GM21786 (cell line): Measurements from ENCODE around the gene RTEL1.

Experiments used
- ATAC-seq: cut with Tn5 transposase; IDR thresholded peaks from one replicate; pipeline ENCODE4 v1.9.1; 2021; ENCODE audit not compliant: unreplicated experiment

RTEL1 gene

DNA sequence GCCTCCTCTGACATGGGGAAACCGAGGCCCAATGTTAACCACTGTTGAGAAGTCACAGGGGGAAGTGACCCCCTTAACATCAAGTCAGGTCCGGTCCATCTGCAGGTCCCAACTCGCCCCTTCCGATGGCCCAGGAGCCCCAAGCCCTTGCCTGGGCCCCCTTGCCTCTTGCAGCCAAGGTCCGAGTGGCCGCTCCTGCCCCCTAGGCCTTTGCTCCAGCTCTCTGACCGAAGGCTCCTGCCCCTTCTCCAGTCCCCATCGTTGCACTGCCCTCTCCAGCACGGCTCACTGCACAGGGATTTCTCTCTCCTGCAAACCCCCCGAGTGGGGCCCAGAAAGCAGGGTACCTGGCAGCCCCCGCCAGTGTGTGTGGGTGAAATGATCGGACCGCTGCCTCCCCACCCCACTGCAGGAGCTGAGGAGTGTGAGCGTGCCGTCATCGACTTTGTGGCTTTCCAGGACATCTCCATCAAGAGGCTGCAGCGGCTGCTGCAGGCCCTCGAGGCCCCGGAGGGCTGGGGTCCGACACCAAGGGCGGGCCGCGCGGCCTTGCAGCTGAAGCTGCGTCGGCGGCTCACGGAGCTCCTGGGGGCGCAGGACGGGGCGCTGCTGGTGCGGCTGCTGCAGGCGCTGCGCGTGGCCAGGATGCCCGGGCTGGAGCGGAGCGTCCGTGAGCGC lies 39.9 kb downstream of the RTEL1 start:
- ATAC-seq, result no peak

- no peak for ATAC-seq
These were observed 40.8 kb downstream of the RTEL1 start for GRCh38 chr20:63698739-63699465.

- ATAC-seq, result no peak
These were observed 41.5 kb downstream of the RTEL1 start for GRCh38 chr20:63699466-63700198.

- no peak for ATAC-seq
These were observed 42.3 kb downstream of the RTEL1 start for GRCh38 chr20:63700199-63701050.

- ATAC-seq, result no peak
These were observed 42.9 kb downstream of the RTEL1 start for GRCh38 chr20:63701051-63701328.

GRCh38 chr20:63701329-63702035 lies 43.4 kb downstream of the RTEL1 start:
- no peak for ATAC-seq

GRCh38 chr20:63702036-63702665 lies 44.0 kb downstream of the RTEL1 start:
- no peak for ATAC-seq

- no peak for ATAC-seq
These were observed 44.8 kb downstream of the RTEL1 start for GRCh38 chr20:63702751-63703470.

GRCh38 chr20:63703471-63703975 lies 45.4 kb downstream of the RTEL1 start:
- ATAC-seq, result no peak

DNA sequence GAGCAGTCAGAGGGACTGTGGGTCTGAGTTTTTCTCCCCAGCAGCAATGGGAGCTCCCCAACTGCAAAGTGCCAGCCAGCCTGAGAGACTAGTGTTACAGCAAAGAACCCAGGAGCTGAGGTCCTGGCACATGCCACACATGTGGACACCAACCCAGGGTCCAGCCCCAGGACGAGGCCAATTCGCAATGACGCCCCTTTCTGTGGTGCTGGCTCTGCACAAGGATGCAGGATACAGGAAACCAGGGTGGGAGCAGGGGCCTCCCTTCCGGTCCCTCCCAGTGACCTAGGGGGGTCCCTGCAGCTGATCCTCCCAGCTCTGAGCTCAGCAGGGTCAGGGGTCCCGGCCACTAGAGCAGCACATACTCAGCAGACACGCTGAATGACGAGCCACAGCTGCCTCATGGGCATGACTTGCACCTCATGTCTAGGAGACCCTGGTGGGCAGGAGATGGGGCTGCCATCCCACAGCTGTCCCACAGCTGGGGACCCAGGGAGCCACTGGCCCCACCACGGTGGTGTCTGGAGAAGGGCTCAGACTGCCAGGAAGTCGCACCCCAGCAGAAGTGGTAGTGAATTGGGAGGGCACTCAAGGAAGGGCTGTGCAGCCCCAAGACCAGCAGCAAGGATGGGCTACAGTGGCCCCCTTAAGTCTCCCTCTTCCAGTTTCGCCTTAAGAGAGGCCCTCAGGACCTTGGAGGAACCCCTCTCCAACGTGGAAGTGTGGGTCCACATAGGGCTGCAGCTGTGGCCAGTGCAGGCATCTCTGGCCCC lies 46.0 kb downstream of the RTEL1 start:
- no peak for ATAC-seq

- no peak for ATAC-seq
These were observed 46.6 kb downstream of the RTEL1 start for GRCh38 chr20:63704749-63705117.

DNA sequence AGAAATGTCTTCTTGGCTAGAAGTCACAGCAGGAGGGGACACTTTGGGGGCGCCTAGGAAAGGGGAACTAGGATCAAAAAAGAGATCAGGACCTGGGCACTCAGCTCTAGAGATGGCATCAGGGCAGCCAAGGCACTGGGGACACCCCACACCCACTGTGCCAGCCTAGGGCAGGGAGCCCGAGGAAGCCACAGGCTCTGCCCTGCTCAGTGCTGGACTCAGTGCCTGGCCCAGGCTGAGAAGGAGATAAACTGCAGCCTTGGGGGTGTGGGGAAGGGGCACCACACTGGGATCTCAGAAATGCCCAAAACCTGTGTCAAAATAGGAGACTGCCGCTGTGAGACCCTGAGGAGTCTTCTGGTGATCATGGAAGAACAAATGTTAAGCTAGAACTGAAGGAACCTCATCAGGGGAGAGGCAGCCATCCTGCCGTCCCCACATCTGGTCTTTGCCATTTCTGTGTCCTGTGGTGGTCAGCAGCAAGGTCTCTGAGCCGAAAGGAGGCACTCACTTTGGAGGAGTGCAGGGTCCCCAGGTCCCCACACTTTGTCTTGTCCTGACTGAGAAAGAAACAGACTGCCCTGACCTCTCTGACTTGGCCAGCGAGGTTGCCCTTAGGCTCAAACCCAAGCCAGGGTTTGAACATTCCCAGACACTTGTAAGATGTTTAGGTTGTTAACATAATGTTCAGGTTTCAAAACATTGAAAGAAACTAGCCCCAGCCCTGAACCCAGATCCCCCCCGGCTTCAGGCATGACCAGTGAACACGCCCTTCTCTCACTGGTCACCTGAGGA lies 47.3 kb downstream of the RTEL1 start:
- ATAC-seq, result no peak

DNA sequence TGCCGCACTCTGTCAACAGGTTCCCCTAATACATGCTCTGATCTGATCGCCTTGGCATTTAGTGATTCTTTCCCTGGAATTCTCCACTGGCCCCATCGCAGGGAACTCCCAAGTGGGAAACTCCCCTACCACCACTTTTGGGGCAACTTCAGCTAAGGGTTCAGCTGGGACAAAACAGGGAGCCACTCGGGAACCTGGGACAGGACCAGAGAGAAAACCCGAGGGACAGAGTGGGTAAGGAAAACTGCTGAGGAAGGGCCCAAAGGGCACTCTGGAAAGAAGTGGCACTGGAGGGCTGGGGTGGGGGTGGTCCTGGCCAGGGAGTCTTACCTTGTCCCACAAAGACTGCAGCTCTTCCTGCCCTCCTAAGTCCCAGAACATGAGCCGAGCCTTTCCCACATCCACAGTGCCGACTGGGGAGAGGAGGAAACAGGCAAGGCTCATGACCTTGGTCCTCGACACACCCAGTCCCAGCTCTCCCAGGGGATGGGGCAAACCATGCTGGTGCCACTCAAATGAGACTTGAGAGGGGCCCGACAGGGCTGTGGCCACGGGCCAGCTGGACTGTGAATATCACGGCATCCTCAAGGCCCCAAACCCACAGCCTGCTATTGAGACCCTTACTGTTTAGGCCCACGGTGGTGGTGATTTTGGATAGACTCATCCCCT lies 48.0 kb downstream of the RTEL1 start:
- no peak for ATAC-seq

- peak; percentile 8 for ATAC-seq
These were observed 48.9 kb downstream of the RTEL1 start for GRCh38 chr20:63706852-63707557.

- peak; percentile 58 for ATAC-seq
These were observed 49.6 kb downstream of the RTEL1 start, which contains the start of the genes ARFRP1 and ZGPAT for GRCh38 chr20:63707558-63708300. TSS of gene ARFRP1 (minus strand) at chr20:63707976. CDS start at chr20:63707091, 885 bp downstream. TSS of gene ZGPAT (plus strand) at chr20:63708039. CDS start at chr20:63708581, 542 bp downstream.
